ENCODE data around the gene NDUFA9.

GRCh38 chr12:4626543-4626942 lies 22.4 kb upstream of the NDUFA9 start:
- TF ChIP-seq, protein P1, sequence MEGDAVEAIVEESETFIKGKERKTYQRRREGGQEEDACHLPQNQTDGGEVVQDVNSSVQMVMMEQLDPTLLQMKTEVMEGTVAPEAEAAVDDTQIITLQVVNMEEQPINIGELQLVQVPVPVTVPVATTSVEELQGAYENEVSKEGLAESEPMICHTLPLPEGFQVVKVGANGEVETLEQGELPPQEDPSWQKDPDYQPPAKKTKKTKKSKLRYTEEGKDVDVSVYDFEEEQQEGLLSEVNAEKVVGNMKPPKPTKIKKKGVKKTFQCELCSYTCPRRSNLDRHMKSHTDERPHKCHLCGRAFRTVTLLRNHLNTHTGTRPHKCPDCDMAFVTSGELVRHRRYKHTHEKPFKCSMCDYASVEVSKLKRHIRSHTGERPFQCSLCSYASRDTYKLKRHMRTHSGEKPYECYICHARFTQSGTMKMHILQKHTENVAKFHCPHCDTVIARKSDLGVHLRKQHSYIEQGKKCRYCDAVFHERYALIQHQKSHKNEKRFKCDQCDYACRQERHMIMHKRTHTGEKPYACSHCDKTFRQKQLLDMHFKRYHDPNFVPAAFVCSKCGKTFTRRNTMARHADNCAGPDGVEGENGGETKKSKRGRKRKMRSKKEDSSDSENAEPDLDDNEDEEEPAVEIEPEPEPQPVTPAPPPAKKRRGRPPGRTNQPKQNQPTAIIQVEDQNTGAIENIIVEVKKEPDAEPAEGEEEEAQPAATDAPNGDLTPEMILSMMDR (IDR thresholded peaks at IDR 0.05; ENCODE audit: insufficient read depth, low read length): no peak
- no peak for TF ChIP-seq REST (IDR thresholded peaks at IDR 0.05; ENCODE audit: insufficient replicate concordance, low read depth)
- TF ChIP-seq POLR2AphosphoS5 (IDR thresholded peaks at IDR 0.05; ENCODE audit: low read depth): no peak
